SIG-M5 treated with dmso at 0.1 percent for 504 hours (cell line): ENCODE data around the gene LRRC4C.

Source experiments
- DNase-seq: peaks from one replicate; lab custom pipeline; 2025; ENCODE audit not compliant: unreplicated experiment; lab: John Stamatoyannopoulos, UW

Gene LRRC4C

DNA sequence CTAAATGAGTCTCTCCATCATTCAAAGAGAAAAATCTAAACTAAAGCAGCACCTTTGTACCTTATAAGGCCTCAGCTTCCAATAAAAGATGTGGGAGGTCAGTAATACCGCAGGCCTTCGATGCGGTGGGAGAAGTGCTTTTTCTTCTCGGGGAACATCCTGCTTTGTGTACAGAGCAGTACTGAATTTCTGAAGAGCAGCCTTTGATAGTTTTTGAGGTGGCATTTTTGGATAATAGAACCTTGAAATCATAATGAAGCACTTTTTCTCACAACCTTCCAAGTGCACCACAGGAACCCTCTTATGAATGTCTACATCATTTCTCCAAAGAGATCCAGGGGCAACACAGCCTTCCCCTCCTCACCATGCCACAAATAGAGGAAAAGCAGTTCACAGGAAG is 39.6 kb downstream of the LRRC4C start:
- DNase-seq, result no peak

DNA sequence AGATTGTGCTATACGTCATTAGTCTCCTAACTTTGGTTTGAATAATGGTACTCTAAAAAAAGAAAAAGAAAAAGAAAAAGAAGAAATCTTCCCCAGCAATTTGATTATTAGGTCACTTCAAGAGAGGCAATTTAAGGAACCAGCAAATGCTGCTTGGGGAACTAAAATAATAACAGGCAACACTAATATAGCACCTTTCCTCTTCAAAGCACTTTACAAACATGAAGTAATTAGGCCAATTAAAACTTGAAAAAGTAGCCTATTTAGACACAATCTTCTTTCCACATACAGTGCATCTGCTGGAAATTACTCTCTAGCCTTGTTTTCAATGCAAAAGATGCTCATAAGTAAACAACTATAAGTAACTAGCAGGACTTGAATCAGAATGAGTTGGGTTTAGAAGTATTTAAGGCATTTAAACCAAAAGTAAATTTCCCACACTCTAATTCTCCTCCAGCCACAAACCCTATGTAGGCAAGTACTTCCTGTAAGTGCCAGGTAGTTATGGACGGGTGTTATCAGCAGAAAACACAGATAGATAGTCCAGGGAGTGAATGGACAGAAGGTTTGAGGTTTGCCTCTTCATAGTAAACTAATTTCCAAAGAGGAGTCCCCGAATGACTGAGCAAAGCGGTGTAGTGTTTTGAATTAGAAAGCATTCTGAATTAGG is 44.5 kb downstream of the LRRC4C start:
- no peak for DNase-seq

DNA sequence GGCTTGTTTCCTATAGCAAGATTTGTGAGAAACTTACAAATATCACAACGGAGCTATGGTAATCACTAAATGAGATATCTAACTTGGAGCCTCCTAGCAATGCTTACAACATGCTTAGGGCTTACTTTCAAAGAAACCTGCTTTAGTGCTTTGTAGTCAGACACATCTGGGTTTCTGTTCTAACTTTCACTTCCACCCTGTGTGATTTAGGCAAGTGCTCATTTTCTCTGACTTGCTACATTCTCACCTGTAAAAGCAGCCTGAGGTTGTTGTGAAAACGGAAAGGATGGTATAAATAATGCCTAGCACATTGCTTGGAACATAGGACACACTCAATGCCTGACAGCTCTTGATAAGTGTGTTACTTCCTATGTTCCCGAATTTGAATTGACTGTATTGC is 45.6 kb downstream of the LRRC4C start:
- DNase-seq, result no peak

DNA sequence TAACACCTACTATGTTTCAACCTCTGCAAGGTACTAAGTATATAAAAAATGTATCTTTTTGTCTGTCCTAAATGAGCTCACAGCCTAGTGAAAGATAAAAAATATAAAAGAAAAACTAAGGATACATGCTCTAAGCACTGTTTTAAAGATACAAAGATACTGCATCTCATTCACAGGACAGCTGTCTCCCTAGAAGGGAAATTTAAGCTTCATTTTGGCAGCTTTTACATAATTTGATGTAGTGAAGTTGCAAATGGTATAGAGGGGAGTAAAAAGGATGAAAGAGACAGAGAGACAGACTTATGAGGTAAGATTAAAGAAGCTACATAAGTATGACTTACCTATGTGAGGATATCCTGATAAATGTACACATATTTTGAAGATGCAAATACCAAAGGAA is 53.6 kb downstream of the LRRC4C start:
- no peak for DNase-seq

DNA sequence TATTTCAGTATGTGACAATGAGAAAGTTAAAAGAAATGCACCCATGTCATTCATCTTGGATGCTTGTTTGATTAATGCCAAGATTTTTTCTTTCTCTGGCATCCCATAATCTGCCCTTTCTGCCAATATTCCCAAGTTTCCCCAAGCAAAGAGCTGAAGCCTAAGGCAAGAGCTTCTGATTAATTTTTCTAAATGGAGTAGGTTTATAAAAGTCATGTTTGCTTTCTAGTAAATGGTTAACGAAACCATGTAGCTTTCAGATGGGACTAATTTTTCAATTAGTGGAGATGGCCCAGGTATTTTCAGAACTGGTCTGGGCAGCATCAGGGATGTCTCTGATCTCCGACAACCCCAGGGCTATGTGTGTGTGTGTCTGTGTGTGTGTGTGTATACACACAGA is 55.3 kb downstream of the LRRC4C start:
- no peak for DNase-seq

DNA sequence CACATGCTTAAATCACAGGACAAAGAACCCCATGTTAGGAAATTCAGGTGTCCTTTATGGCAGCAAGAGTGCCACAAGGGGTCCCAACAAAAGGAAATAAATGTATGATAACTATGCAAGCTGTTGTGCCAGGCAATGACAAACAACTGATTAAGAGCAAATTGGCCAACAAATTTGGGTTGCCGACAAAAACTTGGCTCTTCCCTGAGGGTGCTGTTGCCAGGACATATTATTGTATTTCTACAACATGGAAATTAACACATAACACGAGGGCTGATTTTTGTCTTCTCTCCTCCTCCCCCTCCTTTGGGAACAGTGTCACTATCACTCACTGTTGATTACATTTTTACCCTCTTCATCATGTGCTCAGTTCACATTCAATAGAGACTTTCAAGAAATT is 56.0 kb downstream of the LRRC4C start:
- no peak for DNase-seq

DNA sequence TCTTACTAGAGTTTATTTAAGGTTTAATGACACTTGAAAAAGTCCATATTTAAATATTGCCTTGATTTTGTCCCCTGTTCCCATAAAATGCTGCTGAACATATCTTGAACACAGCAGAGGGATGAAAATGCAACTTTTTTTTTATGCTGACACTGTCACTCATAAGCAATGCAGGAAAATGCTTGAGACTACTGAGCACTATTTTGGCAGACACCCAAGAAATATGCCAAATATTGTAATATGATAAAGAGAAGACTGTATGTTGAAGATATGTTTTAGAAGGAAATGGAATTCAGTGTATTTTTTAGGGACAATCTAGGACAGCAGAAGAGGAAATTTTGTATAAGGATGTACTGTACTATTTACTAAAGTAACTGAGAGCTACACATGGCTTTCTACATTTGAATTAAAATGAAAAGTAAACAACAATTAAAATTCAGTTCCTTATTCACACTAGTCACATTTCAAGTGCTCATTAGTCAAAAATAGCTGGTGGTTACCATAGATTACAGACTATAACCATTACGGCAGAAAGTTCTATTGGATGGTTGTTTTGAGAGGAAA is 58.6 kb downstream of the LRRC4C start:
- no peak for DNase-seq

DNA sequence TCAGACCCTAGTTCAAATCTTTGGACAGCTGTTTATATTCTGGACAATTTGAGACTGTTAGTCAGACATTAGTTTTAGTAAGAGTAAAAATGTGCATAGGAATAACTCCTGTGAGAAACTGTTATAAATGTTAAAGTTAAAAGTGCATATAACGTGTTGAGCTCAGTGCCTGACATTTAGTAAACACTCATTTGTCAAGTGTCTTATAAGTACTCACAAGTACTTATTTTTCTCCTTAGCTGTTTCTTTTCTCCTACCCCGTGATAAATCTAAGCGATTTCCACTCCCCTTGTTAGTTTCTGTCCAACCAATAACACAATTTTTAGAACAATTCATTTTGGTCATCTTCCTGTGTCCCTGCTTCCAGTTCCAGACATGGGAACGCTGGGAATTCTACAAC is 59.3 kb downstream of the LRRC4C start:
- no peak for DNase-seq

DNA sequence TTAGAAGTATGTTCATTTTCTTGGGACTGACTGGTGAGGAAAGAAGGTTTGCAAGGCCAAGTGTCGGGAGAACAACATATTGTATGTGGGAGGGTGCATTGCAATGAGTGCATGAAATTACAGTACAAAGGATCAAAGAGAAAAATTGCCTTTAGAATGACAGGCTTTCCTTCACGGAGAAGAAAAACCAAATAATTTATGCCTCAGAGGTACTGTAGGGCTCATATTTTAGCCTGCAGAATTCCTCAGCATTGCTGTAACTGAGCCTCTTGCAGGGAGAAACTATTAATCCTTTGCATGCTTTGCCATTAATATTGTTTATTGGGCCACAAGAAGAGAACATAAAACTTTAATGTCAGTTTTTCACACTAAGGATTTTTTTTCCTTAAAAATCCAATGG is 60.1 kb downstream of the LRRC4C start:
- DNase-seq, result no peak

DNA sequence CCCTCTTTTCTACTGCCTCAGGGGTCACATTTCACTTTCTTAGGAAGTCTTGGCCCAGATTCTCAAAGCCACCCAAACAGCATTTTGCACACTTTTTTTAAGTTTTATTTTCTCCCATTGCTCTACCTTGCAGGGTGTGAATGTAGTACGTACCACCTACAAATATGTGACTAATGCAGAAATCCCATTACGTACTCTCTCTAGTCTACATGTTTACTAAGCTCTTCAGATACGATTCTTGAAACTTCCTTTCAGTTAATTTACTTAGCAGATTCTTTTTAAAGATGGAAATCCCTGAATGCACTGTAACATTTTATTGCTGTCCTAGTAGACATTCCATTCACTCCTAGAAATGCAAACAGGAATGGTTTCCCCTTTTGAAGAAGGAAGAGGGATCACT is 61.3 kb downstream of the LRRC4C start:
- no peak for DNase-seq

DNA sequence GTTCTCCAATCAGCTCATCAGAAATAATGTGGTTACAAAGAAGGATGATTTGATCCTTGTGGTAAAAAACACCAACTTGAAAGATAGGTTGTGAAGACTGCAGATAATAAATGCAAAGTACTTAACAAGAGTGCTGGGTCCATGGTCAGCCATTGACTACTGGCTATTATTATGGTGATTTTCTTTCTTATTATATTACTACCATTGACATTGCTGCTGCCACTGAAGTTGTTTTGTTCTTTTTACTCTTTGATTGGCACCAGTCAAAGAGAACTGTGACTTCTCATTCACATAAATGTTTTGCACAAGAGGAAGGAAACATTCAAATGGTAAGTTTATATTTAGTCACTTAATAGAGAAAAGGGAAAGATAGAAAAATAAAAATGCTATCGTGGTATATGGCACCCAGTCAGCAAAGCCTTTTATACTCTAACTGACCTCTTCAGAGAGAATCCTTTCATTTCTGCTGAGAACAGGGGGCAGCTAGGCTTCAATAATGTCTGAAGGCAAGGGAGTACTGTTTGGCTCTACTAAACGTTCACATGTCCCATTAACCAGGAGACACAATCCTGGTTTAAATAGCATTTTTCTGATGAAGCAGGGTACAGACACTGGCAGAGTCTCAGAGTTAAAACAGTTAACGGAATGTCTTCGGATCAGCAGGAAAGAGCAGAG is 64.8 kb downstream of the LRRC4C start:
- no peak for DNase-seq

DNA sequence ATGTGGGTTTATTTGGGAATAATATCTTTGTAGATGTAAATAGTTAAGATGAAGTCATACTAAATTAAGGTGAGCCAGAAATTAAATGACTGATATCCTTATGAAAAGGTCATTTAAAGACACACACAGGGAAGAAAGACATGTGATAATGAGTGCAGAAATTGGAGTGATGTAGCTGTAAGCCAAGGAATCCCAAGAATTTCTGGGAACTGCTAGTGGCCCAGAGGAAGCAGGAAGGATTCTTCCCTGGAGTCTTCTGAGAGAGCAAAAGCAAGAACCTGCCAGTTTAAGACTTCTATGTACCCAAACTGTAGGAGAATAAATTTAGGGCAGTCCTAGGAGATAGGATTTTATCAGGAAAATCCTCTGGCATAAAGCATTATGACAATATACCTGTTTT is 66.9 kb downstream of the LRRC4C start:
- no peak for DNase-seq

DNA sequence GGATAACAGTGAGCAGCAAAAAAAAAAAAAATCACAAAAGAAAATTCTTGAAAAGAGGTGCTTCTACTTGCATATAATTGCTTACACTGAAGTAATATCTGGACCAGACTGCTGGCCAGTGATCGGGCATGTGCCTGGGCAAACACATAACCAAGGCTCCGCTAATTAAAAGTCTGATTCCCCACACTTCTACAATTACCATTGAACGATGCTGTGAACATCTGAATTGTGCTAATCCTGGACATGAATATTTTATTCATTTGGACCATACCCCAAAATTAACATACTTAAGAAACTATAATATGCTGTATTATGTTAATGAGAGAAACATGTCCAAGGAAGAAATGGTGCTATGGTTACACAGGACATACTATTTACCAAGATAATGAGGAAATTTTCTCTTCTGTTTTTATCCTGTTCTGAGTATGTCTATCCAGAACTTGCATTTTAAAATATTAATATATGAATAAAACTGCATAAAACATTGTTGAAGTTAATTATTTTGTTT is 69.8 kb downstream of the LRRC4C start:
- no peak for DNase-seq

DNA sequence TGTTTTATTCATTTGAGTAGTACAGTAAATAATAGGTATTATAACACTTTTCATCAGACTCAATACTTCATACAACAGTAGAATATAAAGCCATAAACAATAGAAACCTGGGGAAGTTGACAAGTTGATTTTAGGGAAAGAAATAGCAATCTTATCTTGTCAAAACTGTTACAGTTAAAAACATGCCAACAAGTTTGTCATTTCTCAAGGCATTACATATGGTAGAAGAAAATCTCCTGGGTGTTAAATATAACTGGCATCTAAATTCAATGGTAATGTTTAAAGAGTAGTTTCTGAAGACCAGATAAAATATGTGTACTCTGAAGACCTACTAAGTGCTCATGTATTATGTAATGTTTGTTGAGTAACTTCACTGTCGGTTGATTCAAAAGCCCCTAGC is 75.1 kb downstream of the LRRC4C start:
- DNase-seq, result no peak

DNA sequence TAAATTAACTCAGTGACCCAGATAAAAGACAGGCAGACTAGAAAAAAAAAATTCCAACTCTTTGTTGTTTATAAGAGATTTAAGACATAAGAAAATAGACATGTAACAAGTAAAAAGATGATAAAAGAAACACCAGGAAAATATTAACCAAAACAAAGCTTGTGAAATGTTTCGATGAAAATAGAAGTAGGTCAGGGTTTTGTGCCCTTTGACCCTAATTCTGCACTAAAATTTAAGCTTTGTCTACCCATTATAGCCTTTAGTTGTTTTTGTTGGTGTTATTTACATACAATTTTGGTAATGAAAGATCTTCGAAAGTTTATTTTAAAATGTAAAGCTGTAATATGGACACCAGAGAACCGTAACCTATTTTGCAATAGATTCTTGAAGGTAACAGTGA is 75.7 kb downstream of the LRRC4C start:
- no peak for DNase-seq

DNA sequence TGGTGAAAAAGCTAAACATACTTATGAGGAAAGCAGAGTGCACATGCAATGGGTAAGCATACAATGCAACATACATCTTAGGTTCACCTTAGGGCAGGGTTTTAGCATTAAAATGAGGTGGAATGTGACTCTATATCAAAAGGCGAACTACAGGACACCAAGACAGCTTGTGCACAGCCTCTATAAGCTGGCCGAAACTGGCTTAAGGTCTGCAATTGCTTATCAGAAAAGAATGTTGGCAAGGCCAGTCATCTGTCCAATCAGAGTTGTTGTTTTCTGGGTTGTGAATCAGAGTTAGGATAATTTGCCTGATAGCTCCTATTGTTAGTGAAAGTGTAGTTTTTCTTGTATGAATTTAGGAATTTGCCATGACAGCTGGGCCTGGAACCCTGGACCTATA is 76.5 kb downstream of the LRRC4C start:
- DNase-seq, result no peak

DNA sequence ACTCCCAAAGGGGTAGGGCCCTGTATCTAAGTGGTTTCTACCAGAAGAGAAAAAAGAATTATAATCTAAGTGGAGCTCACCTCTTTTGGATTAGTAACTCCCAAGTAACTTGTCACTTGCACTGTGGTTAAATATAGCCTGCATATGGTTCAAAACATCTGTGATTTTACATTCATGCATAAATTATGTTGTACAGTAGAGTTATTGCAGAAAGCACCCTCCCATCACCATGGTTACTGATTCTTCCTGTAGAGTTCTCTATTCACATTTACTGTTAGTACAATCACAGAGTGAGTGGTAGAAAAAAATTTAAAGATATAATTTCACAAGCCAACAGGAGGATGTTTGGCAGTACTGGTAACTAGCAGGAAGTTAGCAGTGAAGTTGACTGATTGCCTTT is 80.4 kb downstream of the LRRC4C start:
- DNase-seq, result no peak

DNA sequence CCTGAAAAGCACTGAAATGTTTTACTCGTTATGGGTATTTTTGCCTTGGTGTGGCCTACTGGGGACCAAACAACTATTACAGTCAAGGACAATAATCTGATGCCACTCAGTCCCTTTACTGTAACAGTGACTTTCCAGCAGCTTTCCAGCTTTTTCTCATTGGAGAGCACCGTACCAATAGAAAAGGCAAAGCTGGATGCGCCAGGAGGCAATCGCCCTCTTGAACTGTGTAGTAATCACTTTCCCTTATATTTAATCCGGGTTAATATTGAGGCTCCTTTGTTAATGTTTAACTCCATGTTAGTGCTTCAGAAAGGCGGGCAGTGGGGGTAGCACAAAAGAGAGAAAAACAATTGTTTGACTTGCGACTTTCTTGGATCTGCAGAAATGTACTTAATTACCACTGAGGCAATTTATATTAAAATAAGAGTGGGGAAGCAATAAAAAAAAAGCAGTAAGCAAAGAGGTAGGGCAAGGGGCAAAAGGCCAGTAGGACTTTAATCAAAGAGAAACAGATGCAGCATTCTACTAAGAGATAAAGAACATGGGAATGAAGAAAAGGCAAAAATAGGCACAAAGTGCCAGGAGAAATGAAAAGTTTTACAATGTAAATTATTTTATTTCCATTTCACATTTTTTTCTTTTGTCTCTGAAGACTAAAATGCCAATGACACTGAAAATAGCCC is 81.6 kb downstream of the LRRC4C start:
- DNase-seq, result no peak

DNA sequence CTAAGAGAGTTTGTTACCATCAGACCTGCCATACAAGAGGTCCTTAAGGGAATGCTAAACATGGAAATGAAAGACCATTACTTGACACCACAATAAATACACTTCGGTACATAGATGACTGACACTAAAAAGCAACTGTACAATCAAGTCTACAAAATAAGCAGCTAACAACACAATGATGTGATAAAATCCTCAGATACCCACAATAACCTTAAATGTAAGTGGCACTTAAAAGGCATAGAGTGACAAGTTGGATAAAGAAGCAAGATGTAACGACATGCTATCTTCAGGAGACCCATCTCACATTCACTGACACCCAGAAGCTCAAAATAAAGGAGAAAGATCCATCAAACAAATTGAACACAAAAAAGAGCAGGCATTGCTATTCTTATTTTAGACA is 107.6 kb downstream of the LRRC4C start:
- DNase-seq, result no peak

DNA sequence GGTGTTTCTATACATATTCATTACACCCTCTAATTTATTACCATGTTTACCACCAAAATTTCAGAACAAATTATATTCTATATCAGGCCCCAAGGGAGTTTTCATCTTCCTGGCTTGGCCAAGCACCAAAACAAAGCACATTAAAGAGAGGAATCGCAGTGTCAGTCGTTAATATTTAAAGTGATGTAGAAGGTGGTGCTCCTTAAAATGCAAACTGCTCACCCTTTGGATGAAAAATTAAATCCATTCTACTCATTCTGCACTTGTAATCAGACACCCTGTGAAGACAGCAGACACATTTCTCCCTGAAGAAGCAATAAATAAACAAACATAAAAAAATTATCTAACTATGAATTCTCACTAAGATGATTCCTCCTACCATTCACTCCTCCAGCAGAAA is 113.4 kb downstream of the LRRC4C start:
- no peak for DNase-seq

DNA sequence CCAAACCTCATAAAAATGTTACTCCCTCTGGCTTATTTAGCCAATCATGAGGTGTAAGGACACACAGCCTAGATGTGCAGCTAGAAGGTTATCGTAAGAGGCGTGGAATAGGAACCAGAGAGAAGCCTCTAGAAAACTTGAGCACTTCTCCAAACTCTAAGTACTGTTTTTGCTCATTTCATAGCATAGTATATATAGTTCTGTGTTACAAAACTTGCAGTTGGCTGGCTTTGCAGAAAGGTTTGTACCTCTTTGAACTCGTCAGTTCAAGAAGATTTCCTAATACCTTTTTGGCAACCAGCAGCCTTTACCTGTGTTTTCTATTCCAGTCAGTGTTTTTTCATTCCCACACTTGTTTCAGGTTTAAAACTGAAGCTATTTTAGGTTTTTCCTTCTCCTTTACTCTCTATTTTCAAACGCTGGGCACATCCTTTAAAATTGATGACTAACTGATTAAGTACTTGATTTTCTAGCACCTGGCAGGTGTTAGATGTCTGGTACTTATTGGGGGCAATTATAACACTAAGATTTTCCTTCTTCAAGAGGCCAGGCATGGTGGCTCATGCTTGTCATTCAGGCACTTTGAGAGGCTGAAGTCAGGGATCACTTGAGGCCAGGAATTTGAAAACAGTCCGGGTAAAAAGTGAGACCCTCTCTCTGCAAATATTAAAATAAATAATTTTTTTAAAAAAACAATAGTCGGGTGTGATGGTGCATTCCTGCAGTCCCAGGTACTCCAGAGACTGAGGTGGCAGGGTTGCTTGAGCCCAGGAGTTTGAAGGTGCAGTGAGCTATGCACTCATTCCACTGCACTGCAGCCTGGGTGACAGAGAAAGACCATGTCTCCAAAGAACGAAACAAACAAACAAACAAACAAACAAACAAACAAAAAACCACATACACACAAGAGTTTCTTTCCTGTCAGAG is 125.2 kb downstream of the LRRC4C start:
- DNase-seq, result no peak
